ENCODE results near the gene COL11A1.
"Not testable (repeated sequence)": the region's sequence is repeated elsewhere in the genome, so short reads cannot be mapped to it uniquely, and the experiment has no call there.

COL11A1 gene

GRCh38 chr1:102826706-102827105, 281.6 kb downstream of the COL11A1 start:
- not testable (repeated sequence) for FAIRE-seq
